ENCODE data around the gene RNF133. TPM values are rescaled to one million over a fixed set of nuclear protein-coding genes. Genes with fewer than 3 reads are reported as not detected.
A peak's percentile ranks its signal among the peaks of the same experiment; 100 is the strongest.

RNF133 gene, protein sequence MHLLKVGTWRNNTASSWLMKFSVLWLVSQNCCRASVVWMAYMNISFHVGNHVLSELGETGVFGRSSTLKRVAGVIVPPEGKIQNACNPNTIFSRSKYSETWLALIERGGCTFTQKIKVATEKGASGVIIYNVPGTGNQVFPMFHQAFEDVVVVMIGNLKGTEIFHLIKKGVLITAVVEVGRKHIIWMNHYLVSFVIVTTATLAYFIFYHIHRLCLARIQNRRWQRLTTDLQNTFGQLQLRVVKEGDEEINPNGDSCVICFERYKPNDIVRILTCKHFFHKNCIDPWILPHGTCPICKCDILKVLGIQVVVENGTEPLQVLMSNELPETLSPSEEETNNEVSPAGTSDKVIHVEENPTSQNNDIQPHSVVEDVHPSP
- polyA plus RNA-seq: 0.10 TPM
- long read RNA-seq, donor 1: 0 reads
- long read RNA-seq, donor 2: 0 reads
- long read RNA-seq, donor 3: 0 reads
- long read RNA-seq, donor 4: 0 reads
- long read RNA-seq, donor 5: 0 reads
- long read RNA-seq, donor 6: 0 reads
- long read RNA-seq, donor 7: 0 reads
- long read RNA-seq, donor 8: 0 reads
- long read RNA-seq, donor 9: 0 reads
- long read RNA-seq, donor 10: 0 reads
- long read RNA-seq, donor 11: 0 reads

DNA sequence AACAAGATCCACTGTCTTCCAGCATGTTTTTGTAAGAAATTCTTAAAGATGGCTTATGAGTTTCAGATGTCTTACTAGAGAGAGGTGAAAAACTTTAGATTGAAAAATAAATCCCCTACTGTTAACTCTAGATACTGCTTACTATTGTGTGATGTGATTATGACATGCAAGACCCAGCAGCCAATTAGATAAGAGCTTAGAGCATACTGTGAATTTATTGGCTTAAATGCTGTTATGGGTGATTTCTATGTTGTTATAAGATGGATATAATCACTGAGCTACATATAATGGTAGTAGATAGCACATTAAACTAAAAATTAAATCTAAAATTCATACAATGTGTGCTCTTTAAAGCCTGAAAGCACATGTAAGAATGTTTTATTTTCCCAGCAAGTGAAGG is at the start of gene RNF133:
TSS of gene RNF133 (minus strand) at position 101 of the 400 bp plus-strand sequence. CDS start 199 bp downstream, outside the sequence.
- H3K9me3 ChIP-seq (ENCODE audit: control insufficient read depth, low read depth, low read length): no peaks in the 10 kb centered on the region
- DNase-seq: no peak
- H3K4me1 ChIP-seq (ENCODE audit: control insufficient read depth, insufficient read depth, low read length): no peaks in the 10 kb centered on the region
- no peak within 1 kb of the TSS for H3K4me3 ChIP-seq (ENCODE audit: low read length)
- no peaks in the 10 kb centered on the region for H3K27me3 ChIP-seq (ENCODE audit: control insufficient read depth, insufficient read depth, low read length)
- no peak within 1 kb of the TSS for H3K27ac ChIP-seq (ENCODE audit: low read length)
- H3K36me3 ChIP-seq (ENCODE audit: control insufficient read depth, insufficient read depth, low read length): no peaks in the 10 kb centered on the region

DNA sequence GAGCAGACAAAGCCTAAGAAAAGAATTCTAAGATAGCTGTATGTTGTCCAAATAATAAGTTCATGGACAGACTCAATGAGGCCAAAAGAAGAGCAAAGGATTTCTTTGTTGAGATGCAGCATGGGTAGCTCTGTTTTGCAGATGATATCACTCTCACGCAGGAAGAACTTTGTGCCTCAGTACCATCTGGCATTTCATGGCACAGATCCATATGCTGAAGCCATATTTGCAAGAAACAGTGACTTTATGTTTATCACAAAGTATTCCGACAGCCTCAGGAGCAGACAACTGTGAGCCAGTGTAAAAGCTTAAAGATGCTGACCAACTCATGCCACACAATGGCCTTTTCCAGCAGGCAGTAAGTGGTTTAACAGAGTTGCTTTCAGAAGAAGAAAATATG is 49.3 kb upstream of the RNF133 start:
- no CpG with 5 or more reads among the region's 2 CpGs for WGBS (ENCODE audit: insufficient coverage, low lambda C conversion rate)
- H3K27ac ChIP-seq (ENCODE audit: low read length): no peak overlapping the region
- H3K4me3 ChIP-seq (ENCODE audit: low read length): no peak overlapping the region
- no peaks in the 10 kb centered on the region for H3K27me3 ChIP-seq (ENCODE audit: control insufficient read depth, insufficient read depth, low read length)
- DNase-seq: peak in 1 of 2 donors; percentile 6
- H3K9me3 ChIP-seq (ENCODE audit: control insufficient read depth, low read depth, low read length): no peaks in the 10 kb centered on the region
- H3K4me1 ChIP-seq (ENCODE audit: control insufficient read depth, insufficient read depth, low read length): no peaks in the 10 kb centered on the region
- H3K36me3 ChIP-seq (ENCODE audit: control insufficient read depth, insufficient read depth, low read length): no peaks in the 10 kb centered on the region

DNA sequence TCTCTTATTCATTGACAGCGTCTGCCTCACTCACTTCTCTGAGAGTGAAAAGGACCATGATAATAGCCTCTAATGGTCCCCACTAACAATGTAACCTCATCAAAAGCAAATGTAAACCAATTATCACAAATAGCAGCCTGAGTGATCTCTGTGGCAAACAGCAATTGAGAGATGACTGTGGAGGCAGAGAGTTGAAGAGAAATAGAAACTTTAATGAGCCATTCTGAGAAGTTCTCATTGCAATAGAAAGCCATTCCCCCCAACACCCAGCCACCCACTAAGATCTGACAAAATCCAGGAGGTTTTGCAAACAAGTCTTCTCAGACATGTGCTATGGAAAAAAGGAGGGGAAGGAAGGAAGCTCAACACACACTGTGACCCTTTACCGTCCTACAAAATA is 48.0 kb upstream of the RNF133 start:
- H3K27me3 ChIP-seq (ENCODE audit: control insufficient read depth, insufficient read depth, low read length): no peaks in the 10 kb centered on the region

DNA sequence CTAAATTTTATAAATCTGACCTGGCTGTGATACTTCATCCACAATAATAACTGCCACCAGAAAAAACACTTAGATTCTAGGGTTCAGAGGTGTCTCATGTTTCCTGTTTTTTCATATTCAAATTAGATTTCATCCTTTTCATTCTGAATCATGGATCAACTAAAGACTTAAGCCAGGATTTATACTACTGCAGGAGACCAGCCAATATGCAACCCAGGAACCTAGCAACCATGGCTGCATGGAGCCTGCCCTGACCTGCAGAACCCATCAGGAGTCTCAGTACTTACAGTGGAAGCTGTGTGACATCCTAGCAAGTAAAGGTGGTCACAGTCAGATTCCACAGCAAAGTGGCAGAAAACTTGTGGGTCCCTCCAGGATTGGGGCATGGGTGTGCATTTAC is 44.3 kb upstream of the RNF133 start:
- H3K27me3 ChIP-seq (ENCODE audit: control insufficient read depth, insufficient read depth, low read length): no peaks in the 10 kb centered on the region
- H3K27ac ChIP-seq (ENCODE audit: low read length): no peak overlapping the region
- H3K9me3 ChIP-seq (ENCODE audit: control insufficient read depth, low read depth, low read length): no peaks in the 10 kb centered on the region
- no peak overlapping the region for H3K4me3 ChIP-seq (ENCODE audit: low read length)
- H3K4me1 ChIP-seq (ENCODE audit: control insufficient read depth, insufficient read depth, low read length): no peaks in the 10 kb centered on the region
- no peaks in the 10 kb centered on the region for H3K36me3 ChIP-seq (ENCODE audit: control insufficient read depth, insufficient read depth, low read length)
- DNase-seq: no peak

More for the DNA sequence above, 48.0 kb upstream of the RNF133 start:
- H3K27ac ChIP-seq (ENCODE audit: low read length): no peak overlapping the region
- H3K4me3 ChIP-seq (ENCODE audit: low read length): no peak overlapping the region
- WGBS (ENCODE audit: insufficient coverage, low lambda C conversion rate): 86% methylated on average over 1 of the region's 2 CpGs
- H3K36me3 ChIP-seq (ENCODE audit: control insufficient read depth, insufficient read depth, low read length): no peaks in the 10 kb centered on the region
- H3K4me1 ChIP-seq (ENCODE audit: control insufficient read depth, insufficient read depth, low read length): no peaks in the 10 kb centered on the region
- no peak for DNase-seq
- H3K9me3 ChIP-seq (ENCODE audit: control insufficient read depth, low read depth, low read length): no peaks in the 10 kb centered on the region

DNA sequence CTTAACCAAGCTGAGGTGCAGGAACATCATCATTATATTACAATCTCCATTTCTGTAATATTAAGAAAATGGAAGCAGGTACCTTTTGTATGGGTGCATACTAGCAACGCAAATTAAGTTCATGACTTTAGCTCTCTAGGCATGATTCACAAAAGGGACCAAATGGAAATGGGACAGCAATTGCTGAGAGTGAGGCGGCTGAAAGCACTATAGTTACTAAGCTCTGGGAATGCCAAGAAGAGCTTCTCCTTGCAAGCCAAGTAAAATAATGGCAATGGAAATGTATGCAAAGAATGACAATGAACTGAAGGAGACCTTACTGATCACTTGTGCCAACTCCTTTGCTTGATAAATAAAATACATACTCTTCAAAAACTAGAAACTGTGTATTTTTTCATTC is 40.0 kb upstream of the RNF133 start:
- Histone ChIP-seq H3K27ac (ENCODE audit: low read length) (no peak overlapping the region), H3K36me3 (ENCODE audit: control insufficient read depth, insufficient read depth, low read length) (no peaks in the 10 kb centered on the region), H3K4me1 (ENCODE audit: control insufficient read depth, insufficient read depth, low read length) (no peaks in the 10 kb centered on the region), H3K27me3 (ENCODE audit: control insufficient read depth, insufficient read depth, low read length) (no peaks in the 10 kb centered on the region), H3K9me3 (ENCODE audit: control insufficient read depth, low read depth, low read length) (no peaks in the 10 kb centered on the region), H3K4me3 (ENCODE audit: low read length) (no peak overlapping the region)
- 100% methylated on average over 1 of the region's 2 CpGs for WGBS (ENCODE audit: insufficient coverage, low lambda C conversion rate)
- DNase-seq: no peak

DNA sequence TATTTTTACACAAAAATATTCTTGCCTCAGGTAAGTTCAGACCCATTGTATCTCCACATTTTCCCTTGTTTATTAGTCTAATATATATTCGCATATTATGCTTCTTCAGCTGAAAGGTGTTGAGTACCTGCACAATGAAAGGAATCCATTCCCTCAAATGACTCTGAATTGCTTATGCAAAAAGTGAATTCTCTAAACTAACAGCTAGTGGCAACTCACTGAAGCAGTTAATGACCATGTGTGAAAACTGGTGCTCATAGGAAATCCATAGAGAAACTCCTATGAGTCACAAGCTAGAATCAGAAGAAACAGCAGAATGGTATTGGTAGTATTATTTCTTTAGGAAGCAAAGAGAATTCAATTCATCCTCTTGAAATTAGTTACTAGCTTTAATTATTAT is 37.3 kb upstream of the RNF133 start:
- Histone ChIP-seq H3K27ac (ENCODE audit: low read length) (no peak overlapping the region), H3K4me1 (ENCODE audit: control insufficient read depth, insufficient read depth, low read length) (no peaks in the 10 kb centered on the region), H3K36me3 (ENCODE audit: control insufficient read depth, insufficient read depth, low read length) (no peaks in the 10 kb centered on the region), H3K4me3 (ENCODE audit: low read length) (no peak overlapping the region), H3K9me3 (ENCODE audit: control insufficient read depth, low read depth, low read length) (no peaks in the 10 kb centered on the region), H3K27me3 (ENCODE audit: control insufficient read depth, insufficient read depth, low read length) (no peaks in the 10 kb centered on the region)
- no peak for DNase-seq
- 100% methylated on average over 1 of the region's 1 CpG for WGBS (ENCODE audit: insufficient coverage, low lambda C conversion rate)

DNA sequence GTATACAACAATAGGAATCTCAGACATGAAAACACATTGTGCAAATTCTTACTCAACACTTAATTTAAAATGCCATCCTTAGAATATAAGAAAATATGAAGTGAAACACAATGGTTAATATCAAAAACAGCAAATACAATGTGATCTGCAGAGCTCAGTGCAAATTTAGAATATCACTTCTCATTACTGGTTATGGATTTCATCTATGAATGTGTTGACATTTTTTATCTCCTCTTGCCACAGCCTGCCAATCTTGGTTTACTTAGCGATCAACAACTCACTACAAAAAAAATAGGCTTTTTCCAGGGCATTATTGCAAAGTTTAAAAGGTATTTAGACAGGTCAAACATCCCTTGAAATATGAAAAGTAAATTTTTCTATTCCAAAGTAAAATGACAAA is 28.8 kb upstream of the RNF133 start:
- Histone ChIP-seq H3K4me1 (ENCODE audit: control insufficient read depth, insufficient read depth, low read length) (no peaks in the 10 kb centered on the region), H3K9me3 (ENCODE audit: control insufficient read depth, low read depth, low read length) (no peaks in the 10 kb centered on the region), H3K4me3 (ENCODE audit: low read length) (no peak overlapping the region), H3K27me3 (ENCODE audit: control insufficient read depth, insufficient read depth, low read length) (no peaks in the 10 kb centered on the region), H3K36me3 (ENCODE audit: control insufficient read depth, insufficient read depth, low read length) (no peaks in the 10 kb centered on the region), H3K27ac (ENCODE audit: low read length) (no peak overlapping the region)
- 67% methylated on average over 1 of the region's 1 CpG for WGBS (ENCODE audit: insufficient coverage, low lambda C conversion rate)
- no peak for DNase-seq

DNA sequence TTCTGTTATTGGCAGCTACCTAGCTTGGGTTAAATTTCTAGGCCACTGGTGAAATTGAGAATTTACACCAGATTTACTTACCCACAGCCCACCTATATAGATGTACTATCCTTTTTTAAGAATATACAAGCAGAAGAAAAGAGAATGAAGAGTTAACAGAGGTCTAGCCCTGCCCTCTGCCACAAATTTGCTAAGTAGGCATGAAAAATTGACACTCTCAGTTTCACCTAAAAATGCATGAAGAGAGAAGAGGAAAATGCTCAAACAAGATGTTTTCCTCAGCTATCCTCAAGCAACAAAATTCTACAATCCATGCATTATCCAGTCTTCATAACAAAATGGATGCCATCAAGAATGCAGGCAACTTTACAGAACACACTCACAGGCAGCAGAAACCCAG is 28.4 kb upstream of the RNF133 start:
- no peak for DNase-seq
- H3K9me3 ChIP-seq (ENCODE audit: control insufficient read depth, low read depth, low read length): no peaks in the 10 kb centered on the region
- H3K4me1 ChIP-seq (ENCODE audit: control insufficient read depth, insufficient read depth, low read length): no peaks in the 10 kb centered on the region
- no peak overlapping the region for H3K4me3 ChIP-seq (ENCODE audit: low read length)
- H3K27me3 ChIP-seq (ENCODE audit: control insufficient read depth, insufficient read depth, low read length): no peaks in the 10 kb centered on the region
- no peaks in the 10 kb centered on the region for H3K36me3 ChIP-seq (ENCODE audit: control insufficient read depth, insufficient read depth, low read length)
- H3K27ac ChIP-seq (ENCODE audit: low read length): no peak overlapping the region

DNA sequence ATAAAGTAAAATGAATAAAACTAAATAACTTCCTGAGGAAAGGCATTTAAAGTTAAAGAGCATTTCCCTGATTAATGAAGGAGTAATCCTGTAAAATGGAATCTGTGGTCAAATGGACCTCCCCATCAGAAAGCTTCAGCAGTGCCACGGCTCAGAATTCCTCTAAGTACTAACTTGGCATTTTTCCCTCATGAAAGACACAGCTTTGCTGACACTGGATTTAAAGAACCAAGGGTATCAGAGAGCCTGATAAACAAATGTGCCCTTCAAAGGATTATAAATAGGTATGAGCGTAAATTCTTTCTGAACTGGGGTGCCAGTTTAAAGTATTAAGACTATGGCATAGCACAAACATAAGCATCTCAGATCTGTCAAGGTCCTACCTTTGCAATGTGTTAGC is 28.0 kb upstream of the RNF133 start:
- no peaks in the 10 kb centered on the region for H3K36me3 ChIP-seq (ENCODE audit: control insufficient read depth, insufficient read depth, low read length)
- no peaks in the 10 kb centered on the region for H3K4me1 ChIP-seq (ENCODE audit: control insufficient read depth, insufficient read depth, low read length)
- no peaks in the 10 kb centered on the region for H3K9me3 ChIP-seq (ENCODE audit: control insufficient read depth, low read depth, low read length)
- H3K27me3 ChIP-seq (ENCODE audit: control insufficient read depth, insufficient read depth, low read length): no peaks in the 10 kb centered on the region
- no peak for DNase-seq
- no peak overlapping the region for H3K4me3 ChIP-seq (ENCODE audit: low read length)
- 80% methylated on average over 1 of the region's 2 CpGs for WGBS (ENCODE audit: insufficient coverage, low lambda C conversion rate)
- H3K27ac ChIP-seq (ENCODE audit: low read length): no peak overlapping the region

DNA sequence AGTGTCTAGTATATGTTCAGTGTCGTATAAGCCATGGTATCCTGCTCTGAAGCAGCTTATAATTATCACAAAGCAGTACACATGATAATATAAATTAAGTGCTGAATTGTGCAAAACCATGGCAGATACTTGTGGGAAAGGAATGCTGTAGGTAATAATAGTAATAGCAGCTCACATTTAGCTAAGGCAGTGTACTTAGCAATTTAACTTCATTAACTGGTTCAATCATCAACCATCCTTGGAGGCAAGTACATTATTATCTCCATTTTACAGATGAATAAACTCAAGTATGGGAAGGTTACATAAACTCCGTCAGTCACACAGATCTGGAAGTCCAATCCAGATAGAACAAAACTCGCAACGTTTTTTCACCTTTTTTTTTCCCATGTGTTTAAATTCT is 25.4 kb upstream of the RNF133 start:
- H3K27ac ChIP-seq (ENCODE audit: low read length): no peak overlapping the region
- no peak for DNase-seq
- no peaks in the 10 kb centered on the region for H3K9me3 ChIP-seq (ENCODE audit: control insufficient read depth, low read depth, low read length)
- H3K36me3 ChIP-seq (ENCODE audit: control insufficient read depth, insufficient read depth, low read length): no peaks in the 10 kb centered on the region
- WGBS (ENCODE audit: insufficient coverage, low lambda C conversion rate): 67% methylated on average over 3 of the region's 4 CpGs
- no peaks in the 10 kb centered on the region for H3K4me1 ChIP-seq (ENCODE audit: control insufficient read depth, insufficient read depth, low read length)
- no peaks in the 10 kb centered on the region for H3K27me3 ChIP-seq (ENCODE audit: control insufficient read depth, insufficient read depth, low read length)
- H3K4me3 ChIP-seq (ENCODE audit: low read length): no peak overlapping the region

DNA sequence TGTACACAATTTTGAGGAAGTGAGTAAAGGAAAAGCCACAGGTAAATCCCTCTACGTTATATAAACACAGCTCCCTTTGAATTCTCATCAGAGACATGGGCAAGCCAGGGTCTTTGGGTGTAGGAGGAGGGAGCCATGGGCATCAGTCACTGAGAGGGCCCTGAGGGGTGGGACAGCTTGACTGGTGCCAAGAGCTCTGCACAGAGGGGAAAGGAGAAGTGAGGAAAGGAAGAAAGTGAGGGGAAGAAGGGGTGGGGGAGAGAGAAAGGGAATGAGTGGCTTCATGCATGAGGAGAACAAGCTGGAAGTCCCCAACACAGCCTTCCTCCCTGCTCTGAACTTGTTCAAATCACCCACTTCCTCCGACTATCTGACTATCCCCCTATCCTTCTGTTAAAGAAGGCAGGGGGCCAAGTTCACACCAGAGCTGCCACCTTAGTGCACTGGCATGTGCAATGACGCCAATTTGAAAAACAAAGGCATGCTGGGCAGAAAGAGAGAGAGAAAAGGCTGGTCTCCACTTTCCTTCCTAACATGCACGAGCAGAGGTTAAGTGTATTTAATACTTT is 20.2 kb upstream of the RNF133 start:
- H3K27me3 ChIP-seq (ENCODE audit: control insufficient read depth, insufficient read depth, low read length): no peaks in the 10 kb centered on the region
- no peaks in the 10 kb centered on the region for H3K4me1 ChIP-seq (ENCODE audit: control insufficient read depth, insufficient read depth, low read length)
- no peak for DNase-seq
- no peak overlapping the region for H3K4me3 ChIP-seq (ENCODE audit: low read length)
- H3K9me3 ChIP-seq (ENCODE audit: control insufficient read depth, low read depth, low read length): no peaks in the 10 kb centered on the region
- H3K36me3 ChIP-seq (ENCODE audit: control insufficient read depth, insufficient read depth, low read length): no peaks in the 10 kb centered on the region
- no CpG with 5 or more reads among the region's 4 CpGs for WGBS (ENCODE audit: insufficient coverage, low lambda C conversion rate)
- no peak overlapping the region for H3K27ac ChIP-seq (ENCODE audit: low read length)

Data from large intestine (tissue), 12 donors.